GM18907 (cell line): ENCODE data around the gene ZNF22.

Source experiments
- ATAC-seq: cut with Tn5 transposase; IDR thresholded peaks from one replicate; pipeline ENCODE4 v1.9.1; 2021; ENCODE audit warnings: mild to moderate bottlenecking, moderate library complexity; ENCODE audit not compliant: unreplicated experiment

Gene ZNF22

GRCh38 chr10:44988957-44989585 lies 11.7 kb upstream of the ZNF22 start:
- no peak for ATAC-seq

- no peak for ATAC-seq
These were observed 11.0 kb upstream of the ZNF22 start for GRCh38 chr10:44989597-44990301.

DNA sequence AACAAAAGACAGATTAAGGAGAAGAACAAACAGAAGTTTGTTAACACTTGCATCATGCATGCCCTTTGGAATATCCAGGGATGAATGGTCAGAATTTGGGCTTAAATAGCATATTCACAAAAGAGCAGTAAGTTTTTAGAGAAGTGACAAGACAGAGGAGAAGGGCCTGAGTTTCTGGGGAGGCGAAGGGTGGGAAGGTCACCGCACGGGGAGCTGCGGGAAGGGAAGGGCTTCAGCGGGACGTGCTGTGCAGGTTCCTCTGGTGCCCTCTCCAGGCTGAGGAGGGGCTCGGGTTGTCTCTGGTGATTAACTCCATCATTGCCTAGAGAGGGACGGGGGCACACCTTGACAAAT lies 10.4 kb upstream of the ZNF22 start:
- no peak for ATAC-seq

GRCh38 chr10:44990965-44991364 lies 9.8 kb upstream of the ZNF22 start:
- no peak for ATAC-seq

DNA sequence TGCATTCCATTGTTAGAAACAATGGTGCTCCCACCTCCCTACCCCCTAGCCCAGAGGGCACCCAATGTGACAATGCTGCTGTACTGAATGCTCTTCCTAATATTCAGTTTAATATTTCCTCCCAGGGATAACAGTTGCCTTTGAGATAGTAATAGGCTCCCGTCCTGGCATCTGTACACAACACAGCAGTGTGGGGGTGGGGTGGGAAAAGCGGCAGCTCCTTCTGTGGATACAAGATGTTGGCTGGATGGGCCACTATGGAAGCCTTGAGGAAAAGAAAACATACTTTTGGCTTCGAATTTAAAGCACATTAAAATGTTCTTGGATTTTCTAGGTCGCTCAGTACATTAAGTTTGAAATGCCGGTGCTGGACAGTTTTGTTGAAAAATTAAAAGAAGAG lies 9.2 kb upstream of the ZNF22 start:
- no peak for ATAC-seq

- no peak for ATAC-seq
These were observed 8.5 kb upstream of the ZNF22 start for GRCh38 chr10:44992070-44992731.

- no peak for ATAC-seq
These were observed 7.9 kb upstream of the ZNF22 start for GRCh38 chr10:44992732-44993225.

DNA sequence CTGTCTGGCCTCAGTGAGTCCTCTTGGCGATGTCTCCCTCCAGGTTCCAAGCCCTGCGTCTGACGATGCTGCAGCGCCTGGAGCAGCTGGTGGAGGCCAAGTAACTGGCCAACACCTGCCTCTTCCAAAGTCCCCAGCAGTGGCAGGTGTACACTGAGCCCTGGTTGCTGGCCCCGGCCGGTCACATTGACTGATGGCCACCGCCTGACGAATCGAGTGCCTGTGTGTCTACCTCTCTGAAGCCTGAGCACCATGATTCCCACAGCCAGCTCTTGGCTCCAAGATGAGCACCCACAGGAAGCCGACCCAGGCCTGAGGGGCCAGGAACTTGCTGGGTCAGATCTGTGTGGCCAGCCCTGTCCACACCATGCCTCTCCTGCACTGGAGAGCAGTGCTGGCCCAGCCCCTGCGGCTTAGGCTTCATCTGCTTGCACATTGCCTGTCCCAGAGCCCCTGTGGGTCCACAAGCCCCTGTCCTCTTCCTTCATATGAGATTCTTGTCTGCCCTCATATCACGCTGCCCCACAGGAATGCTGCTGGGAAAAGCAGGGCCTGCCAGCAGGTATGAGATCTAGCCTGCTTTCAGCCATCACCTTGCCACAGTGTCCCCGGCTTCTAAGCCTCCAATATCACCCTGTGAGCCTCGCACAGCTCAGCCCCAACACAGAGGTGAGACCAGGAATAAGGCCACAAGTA lies 7.3 kb upstream of the ZNF22 start:
- ATAC-seq = no peak

DNA sequence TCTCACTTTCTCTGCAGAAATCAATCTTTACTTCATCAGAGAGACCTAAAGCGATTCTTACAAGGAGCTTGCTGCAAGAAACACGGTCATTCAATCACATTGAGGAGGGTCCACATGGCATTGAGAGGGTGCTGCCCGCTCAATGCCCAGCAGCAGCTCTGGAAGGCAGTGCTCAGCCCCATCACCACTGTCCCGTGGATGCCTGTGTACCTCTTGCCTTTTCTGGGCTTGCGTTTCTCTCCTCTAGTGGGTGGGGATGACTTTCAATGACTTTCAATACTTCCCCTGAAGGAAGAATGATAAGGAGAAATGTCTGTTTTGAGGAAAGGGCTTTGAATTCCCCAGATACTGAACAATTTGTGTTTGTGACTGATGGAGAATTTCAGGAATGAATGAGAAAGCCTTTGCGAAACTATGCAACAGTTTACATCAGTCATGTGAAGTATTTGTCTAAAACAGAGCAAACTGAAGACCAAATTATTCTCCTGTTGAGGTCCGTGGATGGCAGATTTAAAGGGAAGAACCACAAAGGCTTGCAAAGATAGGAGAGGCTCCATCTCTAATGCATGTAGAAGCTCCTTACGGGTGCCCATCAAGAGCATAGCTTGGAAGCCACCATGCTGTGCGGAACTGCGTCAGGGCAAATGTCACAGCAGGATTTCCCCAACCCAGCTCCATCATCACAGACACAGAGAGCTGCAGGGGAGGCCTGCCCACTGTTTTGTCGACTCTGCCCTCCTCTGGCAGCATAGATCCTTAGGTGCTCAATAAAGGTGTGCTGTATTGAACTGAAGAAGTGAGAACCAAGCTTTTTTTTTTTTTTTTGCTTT lies 6.6 kb upstream of the ZNF22 start:
- ATAC-seq = no peak

GRCh38 chr10:44994752-44995530 lies 5.8 kb upstream of the ZNF22 start:
- ATAC-seq = no peak

- no peak for ATAC-seq
These were observed 5.2 kb upstream of the ZNF22 start for GRCh38 chr10:44995581-44995913.

DNA sequence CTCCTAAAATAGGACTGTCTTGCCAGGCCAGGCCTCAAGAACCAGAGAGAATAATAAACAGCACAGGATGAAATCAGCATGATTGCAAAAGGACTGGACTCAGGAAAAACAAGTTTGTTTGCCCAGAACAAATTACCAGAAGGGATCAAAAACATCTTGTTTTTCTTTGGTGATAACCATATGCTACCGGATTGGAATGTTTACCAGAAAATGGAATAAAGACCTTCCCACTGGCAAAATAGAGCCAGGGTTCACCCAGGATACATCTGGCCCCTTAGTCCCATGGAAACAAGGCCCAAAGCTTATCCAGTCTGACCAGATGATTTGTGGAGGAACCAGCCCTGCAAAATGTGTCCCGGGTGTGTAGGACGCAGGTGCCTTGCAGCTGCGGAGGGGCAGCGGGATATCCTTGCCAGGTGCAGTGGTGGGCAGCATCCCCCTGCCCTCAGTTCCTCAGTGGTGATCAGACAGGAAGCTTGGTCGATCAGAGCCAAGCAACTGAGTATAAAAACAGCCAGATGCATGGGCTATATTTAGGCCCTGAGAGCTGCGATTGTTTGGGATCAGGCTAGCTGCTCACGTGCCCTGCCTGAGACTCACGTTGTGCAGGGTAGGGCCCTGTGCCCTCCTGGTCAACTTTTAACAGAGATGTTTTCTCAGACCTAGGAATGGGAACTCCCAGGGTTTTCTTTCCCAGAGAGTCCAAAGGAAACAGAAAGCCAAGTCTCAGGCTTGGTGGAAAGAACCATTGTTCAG lies 4.6 kb upstream of the ZNF22 start:
- no peak for ATAC-seq

DNA sequence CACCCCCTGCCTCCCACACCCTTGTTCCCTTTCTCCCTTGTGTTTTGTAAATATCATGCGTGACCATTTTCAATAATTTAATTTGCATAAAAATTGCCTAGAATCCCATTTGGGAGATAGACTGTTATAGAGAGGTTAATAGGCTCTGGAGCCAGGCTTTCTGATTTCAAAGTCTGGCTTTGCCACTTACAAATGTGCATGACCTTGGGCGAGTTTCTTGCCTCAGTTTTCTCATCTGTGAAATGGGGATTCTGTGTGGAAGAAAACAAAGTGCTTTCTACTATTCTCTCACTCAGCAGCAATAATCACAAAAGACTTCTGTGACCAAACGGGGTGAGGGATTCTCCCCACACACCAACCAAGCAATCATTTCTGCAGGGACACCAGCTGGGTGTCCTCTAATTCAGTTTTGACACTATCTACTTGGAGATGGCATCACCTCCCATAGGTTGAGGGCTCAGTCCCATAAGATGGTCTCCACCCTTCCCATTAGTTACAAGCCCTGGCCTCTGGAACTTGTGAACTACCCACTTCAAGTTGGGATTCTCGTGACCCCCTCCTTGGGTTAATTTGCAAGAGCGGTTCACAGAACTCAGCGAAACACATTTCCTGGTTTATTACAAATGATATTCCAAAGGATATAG lies 3.5 kb upstream of the ZNF22 start:
- ATAC-seq = no peak

DNA sequence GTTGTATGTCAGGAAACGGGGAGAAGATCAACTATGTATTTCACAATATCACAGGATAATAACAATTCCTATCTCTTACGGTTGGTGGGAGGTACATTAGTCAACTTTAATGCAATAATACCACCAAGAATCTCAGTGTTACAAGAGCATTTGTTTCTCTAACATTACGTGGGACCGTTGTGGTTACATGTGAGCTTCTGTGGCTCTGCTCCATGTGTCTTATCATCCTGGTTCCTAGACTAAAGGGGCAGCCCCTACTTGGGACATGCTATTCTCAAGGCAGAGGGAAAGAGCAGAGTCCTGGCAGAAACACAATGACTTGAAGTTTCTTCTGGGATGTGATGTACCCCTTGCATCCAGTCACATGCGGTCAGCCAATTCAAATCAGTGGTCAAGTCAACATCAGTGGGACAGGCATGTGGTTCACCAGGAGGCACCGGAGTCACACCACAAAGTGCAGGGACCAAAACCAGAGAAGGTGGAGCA lies 2.5 kb upstream of the ZNF22 start:
- no peak for ATAC-seq

- ATAC-seq = no peak
These were observed 478 bp upstream of the ZNF22 start for GRCh38 chr10:45000138-45000751.

GRCh38 chr10:45001381-45002148 lies 842 bp downstream of the ZNF22 start:
- peak; percentile 83 for ATAC-seq

GRCh38 chr10:45003432-45004000 lies 2.8 kb downstream of the ZNF22 start:
- ATAC-seq = no peak
